NCI-H226 (cell line): Measurements from ENCODE around the gene KRT83.

Experiments
- DNase-seq: peaks from one replicate; pipeline ENCODE4 v3.0.0-alpha.2; 2015

KRT83 gene

DNA sequence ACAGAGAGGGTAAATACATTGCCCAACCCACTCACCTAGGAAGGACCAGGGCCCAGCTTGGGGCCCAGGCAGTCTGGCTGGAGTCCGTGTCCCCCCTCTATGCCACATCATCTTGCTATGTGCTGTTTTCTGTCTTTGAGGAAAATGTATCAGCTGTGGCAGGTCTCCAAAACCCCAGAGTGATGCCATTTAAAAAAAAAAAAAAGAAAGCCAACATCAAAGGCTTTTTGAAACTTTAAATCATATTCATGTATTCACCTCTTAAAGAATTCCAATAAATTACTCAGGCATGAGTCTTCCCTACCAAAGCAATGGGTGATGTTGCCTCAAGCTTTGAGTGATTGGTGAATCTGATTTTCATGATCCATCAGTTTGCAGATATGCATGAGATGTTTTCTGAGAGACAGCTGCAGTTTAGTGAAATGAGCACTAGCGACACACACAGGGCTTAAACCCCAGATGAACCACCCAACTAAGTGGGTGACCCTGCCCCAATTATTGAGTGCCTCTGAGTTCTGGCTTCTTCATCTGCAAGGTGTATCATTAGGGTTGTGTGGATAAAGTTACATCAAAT, 35.9 kb downstream of the KRT83 start:
- peak; percentile 39 for DNase-seq

DNA sequence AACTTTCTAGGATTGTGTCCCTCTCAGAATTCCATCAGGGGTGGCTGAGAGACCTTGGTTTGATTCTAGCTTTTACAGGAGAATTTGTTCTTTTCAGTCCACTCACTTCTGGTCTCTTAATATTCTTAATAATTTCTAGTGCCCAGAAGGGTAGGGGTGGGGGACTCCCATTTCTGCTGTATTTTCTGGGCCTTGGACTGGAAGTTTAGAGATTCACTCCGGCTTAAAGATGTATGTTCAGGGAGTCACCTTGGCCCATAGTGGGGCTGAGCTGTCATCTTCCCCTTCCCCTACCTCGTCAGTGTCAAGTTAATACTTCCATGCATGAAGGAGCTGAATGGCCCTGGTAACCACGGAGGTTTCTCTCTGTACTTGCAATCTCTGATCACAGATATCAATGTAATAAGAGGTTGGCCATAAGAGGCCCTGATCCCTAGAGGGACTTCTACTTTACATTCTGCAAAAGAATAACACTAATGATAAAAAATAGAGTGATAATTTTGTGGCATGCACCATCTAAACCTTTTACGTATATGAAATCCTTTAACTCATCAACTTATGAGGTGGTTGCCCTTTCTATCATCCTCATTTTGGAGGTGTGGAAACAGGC, 36.5 kb downstream of the KRT83 start:
- DNase-seq, result no peak

DNA sequence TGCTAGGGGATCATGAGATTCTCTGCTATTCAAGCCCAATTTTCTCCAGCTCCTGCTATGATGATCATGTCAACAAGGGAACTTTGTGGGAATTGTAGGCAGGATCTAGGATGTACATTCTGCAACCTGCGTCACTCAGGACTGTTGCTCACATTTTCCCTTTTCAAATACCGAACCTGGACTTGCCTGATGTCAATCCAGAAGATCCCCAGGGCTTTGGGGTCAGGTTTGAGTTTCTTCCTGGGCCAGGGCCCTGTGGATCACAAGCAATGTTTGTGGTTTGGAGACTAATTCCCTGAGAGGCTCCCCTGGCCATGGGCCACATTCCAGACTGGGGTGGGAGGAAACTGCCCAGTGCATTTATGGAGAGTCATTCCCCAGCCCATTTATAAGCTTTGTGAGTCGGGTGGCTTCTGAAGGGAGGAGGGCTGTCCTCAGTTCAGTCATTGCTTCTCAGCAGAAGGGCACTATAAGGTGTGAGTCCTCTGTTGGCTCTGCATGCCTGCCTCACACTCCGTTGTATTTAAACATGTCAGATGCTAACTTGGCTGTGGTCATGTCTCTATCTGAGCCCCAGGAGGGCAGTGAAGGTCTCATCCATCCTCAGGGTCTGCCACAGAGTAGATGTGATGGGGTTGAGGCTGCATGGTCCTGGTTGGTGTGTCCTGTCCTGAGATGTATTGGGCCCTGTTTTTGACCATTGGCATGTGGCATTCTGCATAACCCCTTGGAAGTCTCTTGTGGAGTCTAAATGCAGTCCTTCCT, 40.2 kb downstream of the KRT83 start:
- peak; percentile 100 for DNase-seq

DNA sequence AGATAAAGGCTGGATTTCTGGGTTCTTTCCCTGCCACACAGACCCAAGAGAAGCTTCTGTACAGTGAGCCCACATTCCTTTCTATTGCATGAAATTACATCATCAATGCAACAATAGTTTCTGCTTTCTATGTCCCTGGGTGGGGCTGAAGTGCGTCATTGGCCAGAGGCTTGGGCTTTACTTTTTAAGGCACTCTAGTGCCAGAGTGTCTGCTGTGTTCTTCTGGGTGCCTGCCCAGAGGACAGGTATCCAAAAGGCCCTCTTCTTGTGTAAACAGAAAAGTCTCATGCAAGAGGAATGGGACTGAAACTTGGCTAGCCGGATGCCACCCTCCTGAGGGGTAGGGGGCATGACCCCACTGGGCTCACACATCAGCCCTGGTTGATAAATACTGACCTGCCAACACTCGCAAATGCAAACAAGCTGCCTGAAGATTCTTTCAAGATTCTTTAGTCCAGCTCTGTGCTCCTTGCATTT, 40.8 kb downstream of the KRT83 start:
- peak; percentile 99 for DNase-seq

DNA sequence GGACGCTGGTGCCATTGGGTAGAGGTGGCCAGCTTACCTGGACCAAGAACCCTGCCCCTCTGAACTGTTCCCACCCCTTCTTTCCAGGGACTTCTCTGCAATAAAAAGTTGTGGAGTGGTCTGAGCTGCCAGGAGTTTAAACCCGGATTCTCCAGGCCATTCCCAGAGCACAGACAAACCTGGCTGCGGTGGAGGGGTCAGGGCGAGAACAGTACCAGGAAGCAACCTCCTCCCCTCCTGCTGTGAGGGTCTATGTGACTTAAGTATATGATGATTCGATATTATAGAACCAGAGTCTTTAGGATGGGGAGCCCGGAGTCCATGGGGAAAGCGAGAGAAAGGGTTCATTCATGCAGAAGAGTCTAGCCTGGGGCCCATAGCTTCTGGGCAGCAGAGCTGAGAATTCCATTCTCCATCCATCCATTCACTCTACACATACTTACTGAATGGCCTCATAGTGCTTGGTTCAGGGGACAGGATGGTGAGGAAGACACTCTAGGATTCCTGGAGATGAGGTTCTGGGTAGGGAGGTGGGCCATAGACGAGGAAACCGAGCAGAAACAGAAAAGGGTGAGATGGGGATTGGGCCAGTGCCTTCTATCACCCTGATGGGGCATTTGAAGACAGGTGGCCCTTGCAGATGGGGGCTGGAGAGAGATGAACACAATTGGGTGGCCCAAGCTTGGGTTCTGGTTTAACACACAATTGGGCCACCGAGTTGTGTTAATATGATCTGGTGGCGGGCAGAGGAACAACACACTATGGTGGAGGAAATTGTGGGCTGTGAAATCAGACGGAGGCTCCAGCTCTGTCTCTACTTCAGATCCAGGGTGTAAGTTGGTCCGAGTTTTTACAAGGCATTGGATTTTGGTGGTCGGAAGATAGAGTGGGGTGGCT, 41.5 kb downstream of the KRT83 start:
- no peak for DNase-seq

DNA sequence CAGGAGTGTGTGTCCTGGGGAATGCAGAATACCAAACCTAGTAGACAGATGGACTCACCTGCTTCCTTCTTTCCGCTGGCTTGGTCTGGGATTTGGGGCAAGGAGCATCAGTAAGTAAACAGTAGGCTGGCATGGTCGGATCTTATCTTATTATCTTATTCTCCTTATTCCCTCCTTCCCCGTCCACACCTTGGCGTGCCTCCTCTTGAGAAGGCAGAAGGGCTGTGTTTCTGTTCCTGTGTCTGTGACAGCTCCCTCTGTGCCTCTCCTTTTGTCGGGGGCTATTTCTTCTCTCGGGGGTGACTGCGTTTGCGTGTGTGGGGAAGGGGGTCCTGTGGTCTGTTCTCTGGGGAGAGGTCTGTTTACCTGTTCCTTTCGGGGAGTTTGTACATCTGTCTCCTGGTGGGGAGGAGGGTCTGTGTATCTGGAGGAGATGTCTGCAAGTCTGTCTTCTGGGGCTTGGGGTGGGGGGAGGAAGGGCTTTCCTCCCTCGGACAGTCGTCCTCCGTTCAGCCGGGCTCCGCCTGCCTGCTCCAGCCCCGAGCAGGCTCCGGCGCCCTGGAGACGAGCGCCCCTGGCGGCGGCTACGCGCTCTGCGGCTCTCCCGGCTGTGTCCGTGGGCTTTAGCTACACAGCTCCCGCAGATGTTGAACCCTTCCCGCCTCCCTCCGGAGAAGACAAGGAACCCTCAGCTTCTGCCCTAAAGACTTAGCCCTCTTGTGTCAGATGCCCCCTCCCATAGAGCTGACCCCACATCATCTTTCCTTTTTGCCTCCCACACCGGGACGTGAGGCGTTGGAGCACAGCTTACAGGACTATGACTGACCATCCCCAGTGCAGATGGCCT, 42.4 kb downstream of the KRT83 start:
- DNase-seq, result peak; percentile 80

DNA sequence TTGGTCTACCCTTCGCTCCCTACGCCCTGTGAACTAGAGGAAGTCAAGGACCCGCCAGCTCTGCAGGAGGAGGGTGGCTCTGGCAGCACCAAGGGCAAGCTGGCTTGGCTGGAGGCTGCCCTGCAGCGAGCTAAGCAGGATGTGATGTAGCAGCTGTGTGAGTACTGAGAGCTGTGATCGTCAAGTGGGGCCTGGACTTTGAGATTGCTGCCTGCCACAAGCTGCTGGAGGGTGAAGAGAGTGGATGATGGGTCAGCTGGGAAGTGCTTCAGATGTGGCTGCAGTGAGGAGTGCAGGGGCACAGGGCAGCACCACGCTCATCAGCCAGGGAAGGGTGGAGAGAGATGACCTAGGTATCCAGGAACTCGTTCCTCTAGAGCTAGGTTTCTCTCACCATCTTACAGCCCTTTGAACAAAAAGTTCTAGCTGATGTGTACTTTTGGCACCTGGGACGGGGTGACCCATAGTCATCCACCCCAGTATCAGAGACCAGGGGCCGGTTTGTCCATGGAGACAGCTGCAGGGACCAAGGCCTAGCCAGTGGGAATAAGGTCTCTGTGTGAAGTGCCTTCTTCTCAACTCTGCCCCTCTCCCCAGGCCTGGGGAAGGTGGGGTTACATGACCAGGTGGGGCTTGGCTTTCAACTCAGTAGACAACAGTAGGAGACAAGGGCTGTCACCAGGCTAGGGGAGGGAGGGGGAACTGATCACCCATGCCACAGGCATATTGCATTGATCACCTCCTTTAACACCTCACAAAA, 43.5 kb downstream of the KRT83 start:
- no peak for DNase-seq

DNA sequence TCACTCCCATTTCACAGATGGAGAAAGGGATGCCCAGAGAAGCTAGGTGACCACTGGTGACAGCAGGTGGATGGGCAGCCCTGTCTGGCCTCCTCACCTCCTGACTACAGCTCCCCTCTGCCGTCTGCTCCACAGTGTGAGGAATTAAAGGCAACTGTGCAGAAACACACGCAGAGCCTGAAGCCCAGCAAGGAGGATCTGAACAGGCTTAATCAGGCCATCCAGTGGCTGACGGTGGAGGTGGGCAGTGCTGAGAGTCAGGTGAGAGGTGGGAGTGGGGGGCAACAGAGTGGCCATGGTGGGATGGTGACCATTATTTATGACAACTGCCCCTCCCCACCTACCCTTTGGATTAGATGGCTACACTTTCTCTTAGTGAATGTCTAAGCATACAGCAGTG, 45.5 kb downstream of the KRT83 start:
- DNase-seq, result no peak

DNA sequence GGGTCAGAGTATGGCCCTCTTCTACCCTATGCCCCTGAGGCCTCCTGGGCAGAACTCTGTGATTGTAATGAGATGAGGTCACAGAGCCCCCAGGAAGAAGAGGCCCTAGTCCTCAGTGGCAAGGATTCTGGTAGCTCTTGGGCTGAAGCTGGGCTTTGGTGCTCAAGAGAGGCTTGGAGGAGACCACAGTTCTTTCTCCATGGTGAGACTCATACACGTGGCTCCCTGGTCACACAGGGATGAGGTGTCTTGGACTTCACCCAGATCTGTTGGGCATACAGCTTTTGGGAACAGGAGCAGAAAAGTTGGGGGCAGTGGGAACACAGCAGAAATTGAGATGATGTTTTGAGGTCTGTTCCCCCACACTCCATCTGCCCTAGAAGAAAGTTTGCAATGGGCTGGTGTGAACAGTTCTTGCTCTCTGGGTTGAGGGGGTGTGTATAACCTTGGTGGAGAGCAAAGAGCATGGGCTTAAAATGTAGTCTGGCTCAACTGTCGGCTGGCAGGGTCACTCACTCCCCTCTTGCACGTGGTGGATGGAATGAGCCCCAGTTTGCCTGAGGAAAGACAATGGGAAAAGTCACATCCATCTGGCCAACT, 46.6 kb downstream of the KRT83 start, which contains the start of gene KRT86:
Gene KRT86 (plus strand): TSS at position 125 of the 600 bp plus-strand sequence. CDS start 27,272 bp downstream, outside the sequence.
- DNase-seq, result no peak

DNA sequence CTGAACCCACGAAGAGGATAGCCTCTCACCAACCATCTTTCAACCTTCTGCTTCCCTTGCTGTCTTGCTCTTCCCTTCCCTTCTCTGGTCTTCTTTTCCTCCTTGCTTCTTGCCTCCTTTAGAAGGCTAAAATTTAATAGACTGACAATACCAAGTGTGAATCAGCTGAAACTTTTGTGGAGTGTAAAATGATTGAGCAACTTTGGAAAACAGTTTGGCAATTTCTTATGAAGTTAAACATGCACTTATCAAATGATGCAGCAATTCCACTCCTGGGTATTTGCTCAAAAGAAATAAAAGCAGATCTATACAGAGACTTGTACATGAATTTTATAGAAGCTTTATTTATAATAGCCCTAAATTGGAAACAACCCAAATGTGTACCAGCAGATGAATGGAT, 50.0 kb downstream of the KRT83 start:
- DNase-seq, result no peak

DNA sequence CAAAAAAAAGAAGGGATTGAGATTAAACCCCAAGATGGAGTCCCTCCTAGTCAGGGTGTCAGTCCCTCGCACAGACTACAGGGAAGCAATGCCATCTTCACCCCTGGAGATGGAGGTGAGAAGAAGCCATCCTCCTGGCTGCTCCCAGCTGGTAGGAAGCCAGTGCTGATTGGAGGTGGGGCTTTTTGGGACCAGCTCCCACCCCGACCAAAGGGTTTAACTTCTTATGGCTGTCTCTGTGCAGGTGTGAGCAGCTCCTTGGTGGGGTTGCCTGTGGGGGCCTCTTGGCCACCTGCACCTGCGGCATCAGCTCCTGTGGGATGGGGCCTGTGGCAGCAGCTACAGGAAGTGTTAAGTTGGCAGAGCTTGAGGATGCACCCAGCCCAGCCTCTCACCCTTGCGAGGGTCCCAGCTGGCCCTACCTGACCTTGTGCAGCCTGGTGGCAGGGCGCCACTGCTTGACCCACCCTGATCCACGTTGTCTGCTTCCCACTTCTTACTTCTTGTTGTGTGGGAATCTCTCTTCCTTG, 50.6 kb downstream of the KRT83 start:
- no peak for DNase-seq

DNA sequence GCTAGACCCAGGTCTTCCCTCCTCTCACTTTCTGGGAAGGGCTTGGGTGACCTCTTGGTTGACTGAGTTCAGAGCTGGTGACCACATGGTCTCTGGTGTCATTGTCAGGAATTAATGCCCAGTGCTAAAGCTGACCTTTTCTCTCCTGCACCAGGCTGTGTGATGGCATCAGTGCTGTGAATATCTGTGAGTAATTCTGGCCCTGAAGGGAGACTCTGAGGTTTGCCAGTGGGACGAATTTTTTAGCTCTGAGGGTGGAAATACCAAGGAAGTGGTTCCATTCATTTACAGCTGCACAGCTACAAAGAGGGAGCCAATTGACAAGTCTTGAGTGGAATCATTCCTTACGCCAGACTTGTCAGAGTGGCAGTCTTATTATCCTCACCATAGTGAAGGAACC, 53.0 kb downstream of the KRT83 start:
- DNase-seq, result no peak

DNA sequence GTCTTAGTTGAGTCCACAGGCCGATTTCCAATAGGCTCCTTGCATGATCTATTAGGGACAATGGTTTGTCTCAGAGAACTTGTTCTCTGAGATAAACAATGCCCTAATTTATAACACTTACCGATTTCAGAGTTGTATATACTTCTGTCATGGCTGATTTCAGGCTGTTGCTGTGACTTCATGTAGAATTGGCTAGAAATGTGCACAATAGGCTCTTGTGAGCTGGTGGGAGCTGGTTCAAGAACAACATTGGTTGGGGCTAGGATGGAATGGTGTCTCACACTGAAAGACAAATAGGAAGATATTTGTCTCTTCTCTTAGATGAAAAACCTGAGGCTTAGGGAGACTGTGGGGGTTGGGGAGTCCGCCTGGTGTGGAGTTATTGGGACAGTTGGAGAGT, 53.5 kb downstream of the KRT83 start:
- no peak for DNase-seq

DNA sequence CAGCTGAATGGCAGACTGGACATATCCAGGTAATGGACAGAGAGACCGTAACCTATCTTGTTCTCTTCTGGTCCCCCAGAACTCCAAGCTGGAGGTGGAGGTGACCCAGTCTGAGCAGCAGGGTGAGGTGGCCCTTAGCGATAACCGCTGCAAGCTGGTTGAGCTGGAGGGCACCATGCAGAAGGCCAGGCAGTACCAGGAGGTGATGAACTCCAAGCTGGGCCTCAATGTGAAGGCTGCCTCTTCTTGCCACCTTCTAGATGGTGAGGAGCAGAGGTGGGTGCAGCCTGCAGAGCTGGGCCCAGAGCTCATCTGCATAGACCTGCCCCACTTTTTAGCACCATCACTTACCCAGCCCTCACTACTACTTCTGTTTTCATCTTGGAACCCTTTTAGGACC, 53.9 kb downstream of the KRT83 start:
- no peak for DNase-seq

DNA sequence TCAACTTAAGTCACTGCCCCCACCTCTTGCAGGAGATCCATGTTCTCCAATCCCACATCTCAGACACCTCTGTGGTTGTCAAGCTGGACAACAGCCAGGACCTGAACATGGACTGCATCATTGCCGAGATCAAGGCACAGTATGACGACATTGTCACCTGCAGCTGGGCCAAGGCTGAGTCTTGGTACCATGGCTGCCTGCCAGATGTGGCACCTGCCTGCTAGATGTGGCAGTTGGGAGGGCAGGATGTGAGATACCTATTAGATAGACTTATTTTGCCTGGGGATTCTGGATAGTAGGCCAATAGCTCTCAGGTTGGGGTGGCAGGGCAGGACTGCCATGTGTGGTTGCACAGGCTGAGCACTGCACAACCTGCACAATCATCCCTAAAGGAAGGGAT, 54.7 kb downstream of the KRT83 start:
- no peak for DNase-seq

DNA sequence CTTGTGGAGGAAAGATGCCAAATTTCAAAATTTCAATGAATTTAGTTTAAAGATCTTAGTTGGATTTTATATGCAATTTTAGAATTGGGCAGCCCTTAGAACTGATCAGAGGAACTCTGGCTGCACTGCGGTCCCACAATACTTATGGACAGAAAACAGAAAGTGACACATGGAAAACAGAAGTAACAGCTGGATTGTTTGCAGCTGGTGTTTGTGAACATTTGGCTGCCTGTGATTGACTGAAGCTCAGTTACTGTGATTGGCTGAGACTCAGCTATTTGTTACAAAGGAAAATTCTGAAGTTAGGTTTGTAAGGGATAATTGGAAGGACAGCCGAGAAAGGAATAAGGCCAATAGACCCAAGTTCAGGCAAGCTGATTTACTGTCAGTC, 56.8 kb downstream of the KRT83 start:
- no peak for DNase-seq
